Prostate gland (tissue), 2 donors: Measurements from ENCODE around the gene RGS13.

Experiments used
- POLR2AphosphoS5 ChIP-seq: sonication (generic); formaldehyde crosslinking; IDR thresholded peaks from one replicate; pipeline ENCODE4 v1.6.1; 2017; ENCODE audit warnings: antibody characterized with exemption
- TF ChIP-seq, protein P1 (sequence below), 4 experiments: fragments of 200-600 bp in 2 of 4; fragments of 450-650 bp in 2 of 4; sonication (generic) in 2 of 4; IDR thresholded peaks; 1 replicate in 3 of 4; 2 replicates in 1 of 4; pipeline ENCODE4 v1.5.1; 2016 to 2019; ENCODE audit warnings: antibody characterized with exemption in 4 of 4, mild to moderate bottlenecking in 2 of 4, moderate library complexity in 2 of 4

GRCh38 chr1:192698731-192699130 is 62.8 kb downstream of the RGS13 start:
- TF ChIP-seq, protein P1, sequence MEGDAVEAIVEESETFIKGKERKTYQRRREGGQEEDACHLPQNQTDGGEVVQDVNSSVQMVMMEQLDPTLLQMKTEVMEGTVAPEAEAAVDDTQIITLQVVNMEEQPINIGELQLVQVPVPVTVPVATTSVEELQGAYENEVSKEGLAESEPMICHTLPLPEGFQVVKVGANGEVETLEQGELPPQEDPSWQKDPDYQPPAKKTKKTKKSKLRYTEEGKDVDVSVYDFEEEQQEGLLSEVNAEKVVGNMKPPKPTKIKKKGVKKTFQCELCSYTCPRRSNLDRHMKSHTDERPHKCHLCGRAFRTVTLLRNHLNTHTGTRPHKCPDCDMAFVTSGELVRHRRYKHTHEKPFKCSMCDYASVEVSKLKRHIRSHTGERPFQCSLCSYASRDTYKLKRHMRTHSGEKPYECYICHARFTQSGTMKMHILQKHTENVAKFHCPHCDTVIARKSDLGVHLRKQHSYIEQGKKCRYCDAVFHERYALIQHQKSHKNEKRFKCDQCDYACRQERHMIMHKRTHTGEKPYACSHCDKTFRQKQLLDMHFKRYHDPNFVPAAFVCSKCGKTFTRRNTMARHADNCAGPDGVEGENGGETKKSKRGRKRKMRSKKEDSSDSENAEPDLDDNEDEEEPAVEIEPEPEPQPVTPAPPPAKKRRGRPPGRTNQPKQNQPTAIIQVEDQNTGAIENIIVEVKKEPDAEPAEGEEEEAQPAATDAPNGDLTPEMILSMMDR (IDR thresholded peaks at IDR 0.05) = no peak
- no peak for TF ChIP-seq POLR2AphosphoS5
